ENCODE results near the gene SPRED1.

- TF ChIP-seq CTCF (conservative IDR thresholded peaks at IDR 0.05; ENCODE audit: low read length): no peak
- TF ChIP-seq EZH2phosphoT487 (IDR thresholded peaks at IDR 0.05; ENCODE audit: borderline replicate concordance): no peak
Measured at GRCh38 chr15:38208206-38208605, 44.4 kb upstream of the SPRED1 start.
